ENCODE results near the gene SNAPC4.

- TF ChIP-seq CHD2 (IDR thresholded peaks at IDR 0.05; ENCODE audit: low read length) (no peak), CTCF (IDR thresholded peaks at IDR 0.05; ENCODE audit: control extremely low read depth in 1 of 3, insufficient read depth in 1 of 3, low read depth in 1 of 3, low read length in 3 of 3) (no peak), HDAC2 (IDR thresholded peaks at IDR 0.05; ENCODE audit: borderline replicate concordance in 1 of 2, low read depth in 2 of 2, low read length in 2 of 2) (no peak), BCL11A (IDR thresholded peaks at IDR 0.05; ENCODE audit: low read depth in 2 of 2, low read length in 2 of 2) (no peak), USF2 (IDR thresholded peaks at IDR 0.05; ENCODE audit: low read length) (no peak), ATF2 (IDR thresholded peaks at IDR 0.05; ENCODE audit: low read length) (no peak), ASH2L (IDR thresholded peaks at IDR 0.05; ENCODE audit: low read length) (no peak), SP1 (IDR thresholded peaks at IDR 0.05; ENCODE audit: low read depth, low read length) (no peak), EZH2 (IDR thresholded peaks at IDR 0.05; ENCODE audit: low read depth, low read length, severe bottlenecking) (no peak), TAF1 (IDR thresholded peaks at IDR 0.05; ENCODE audit: low read depth, low read length) (no peak), GTF2F1 (IDR thresholded peaks at IDR 0.05; ENCODE audit: borderline replicate concordance, low read depth, low read length) (no peak)
Observed at GRCh38 chr9:136378170-136379002, 21.6 kb downstream of the SNAPC4 start.
